Forelimb muscle (tissue), 1 donor: Measurements from ENCODE around the gene HSP90B1. TPM values are rescaled to one million over a fixed set of nuclear protein-coding genes. Genes with fewer than 3 reads are reported as not detected.

Experiments used
- DNase-seq: peaks from one replicate; pipeline ENCODE4 v3.0.0-alpha.2; 2013; ENCODE audit warnings: low read depth
- polyA plus RNA-seq: library from polyadenylated mRNA; unstranded; fragments of 120-200 nt; gene quantifications from one replicate; pipeline ENCODE4 v1.2.1, GENCODE V29; 2013; ENCODE audit not compliant: insufficient read length

The HSP90B1 gene
- polyA plus RNA-seq = 285 TPM

GRCh38 chr12:103930034-103930786 is at the start of gene HSP90B1:
HSP90B1 (plus strand) TSS chr12:103930410; CDS start chr12:103930516, 106 bp downstream.
- peak; percentile 99 for DNase-seq

GRCh38 chr12:103881261-103881660 is 48.9 kb upstream of the HSP90B1 start:
- DNase-seq = no peak

- no peak for DNase-seq
Observed at GRCh38 chr12:103882861-103883596, 47.2 kb upstream of the HSP90B1 start.

- DNase-seq = peak; percentile 4
Observed at GRCh38 chr12:103883908-103884307, 46.3 kb upstream of the HSP90B1 start.

- DNase-seq = peak; percentile 9
Observed at GRCh38 chr12:103884316-103884715, 45.9 kb upstream of the HSP90B1 start.

GRCh38 chr12:103886195-103886797 is 43.9 kb upstream of the HSP90B1 start:
- DNase-seq = no peak

- no peak for DNase-seq
Observed at GRCh38 chr12:103887738-103888137, 42.5 kb upstream of the HSP90B1 start.

GRCh38 chr12:103897316-103897715 is 32.9 kb upstream of the HSP90B1 start:
- DNase-seq = no peak

GRCh38 chr12:103901518-103902173 is 28.6 kb upstream of the HSP90B1 start:
- no peak for DNase-seq

GRCh38 chr12:103903993-103904392 is 26.2 kb upstream of the HSP90B1 start:
- no peak for DNase-seq

GRCh38 chr12:103905730-103906349 is 24.4 kb upstream of the HSP90B1 start:
- no peak for DNase-seq

- no peak for DNase-seq
Observed at GRCh38 chr12:103908246-103908541, 22.0 kb upstream of the HSP90B1 start.

- DNase-seq = no peak
Observed at GRCh38 chr12:103908877-103909276, 21.3 kb upstream of the HSP90B1 start.

- DNase-seq = no peak
Observed at GRCh38 chr12:103909811-103910210, 20.4 kb upstream of the HSP90B1 start.

GRCh38 chr12:103912069-103912468 is 18.1 kb upstream of the HSP90B1 start:
- no peak for DNase-seq

GRCh38 chr12:103913100-103913499 is 17.1 kb upstream of the HSP90B1 start:
- DNase-seq = no peak

- DNase-seq = no peak
Observed at GRCh38 chr12:103915306-103915705, 14.9 kb upstream of the HSP90B1 start.

- no peak for DNase-seq
Observed at GRCh38 chr12:103917873-103918272, 12.3 kb upstream of the HSP90B1 start.

- no peak for DNase-seq
Observed at GRCh38 chr12:103924761-103925641, 5.2 kb upstream of the HSP90B1 start.

- no peak for DNase-seq
Observed at GRCh38 chr12:103928682-103929045, 1.5 kb upstream of the HSP90B1 start.
